Ecto neural progenitor cell (in vitro differentiated cells): ENCODE measurements around the gene NBPF15.
A peak's percentile ranks its signal among the peaks of the same experiment; 100 is the strongest.
"Not testable (repeated sequence)": the region's sequence is repeated elsewhere in the genome, so short reads cannot be mapped to it uniquely, and the experiment has no call there.

Experiments used
- DNase-seq: peaks from one replicate; pipeline ENCODE4 v3.0.0-alpha.2; 2018; ENCODE audit warnings: low spot score

The NBPF15 gene, protein sequence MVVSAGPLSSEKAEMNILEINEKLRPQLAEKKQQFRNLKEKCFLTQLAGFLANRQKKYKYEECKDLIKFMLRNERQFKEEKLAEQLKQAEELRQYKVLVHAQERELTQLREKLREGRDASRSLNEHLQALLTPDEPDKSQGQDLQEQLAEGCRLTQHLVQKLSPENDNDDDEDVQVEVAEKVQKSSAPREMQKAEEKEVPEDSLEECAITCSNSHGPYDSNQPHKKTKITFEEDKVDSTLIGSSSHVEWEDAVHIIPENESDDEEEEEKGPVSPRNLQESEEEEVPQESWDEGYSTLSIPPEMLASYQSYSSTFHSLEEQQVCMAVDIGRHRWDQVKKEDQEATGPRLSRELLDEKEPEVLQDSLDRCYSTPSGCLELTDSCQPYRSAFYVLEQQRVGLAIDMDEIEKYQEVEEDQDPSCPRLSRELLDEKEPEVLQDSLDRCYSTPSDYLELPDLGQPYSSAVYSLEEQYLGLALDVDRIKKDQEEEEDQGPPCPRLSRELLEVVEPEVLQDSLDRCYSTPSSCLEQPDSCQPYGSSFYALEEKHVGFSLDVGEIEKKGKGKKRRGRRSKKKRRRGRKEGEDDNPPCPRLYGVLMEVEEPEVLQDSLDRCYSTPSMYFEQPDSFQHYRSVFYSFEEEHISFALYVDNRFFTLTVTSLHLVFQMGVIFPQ

GRCh38 chr1:144461136-144461759 lies at the start of gene NBPF15:
Gene NBPF15 (minus strand): TSS chr1:144461669. CDS start chr1:144440003, 21,666 bp downstream.
- DNase-seq = peak; percentile 74

DNA sequence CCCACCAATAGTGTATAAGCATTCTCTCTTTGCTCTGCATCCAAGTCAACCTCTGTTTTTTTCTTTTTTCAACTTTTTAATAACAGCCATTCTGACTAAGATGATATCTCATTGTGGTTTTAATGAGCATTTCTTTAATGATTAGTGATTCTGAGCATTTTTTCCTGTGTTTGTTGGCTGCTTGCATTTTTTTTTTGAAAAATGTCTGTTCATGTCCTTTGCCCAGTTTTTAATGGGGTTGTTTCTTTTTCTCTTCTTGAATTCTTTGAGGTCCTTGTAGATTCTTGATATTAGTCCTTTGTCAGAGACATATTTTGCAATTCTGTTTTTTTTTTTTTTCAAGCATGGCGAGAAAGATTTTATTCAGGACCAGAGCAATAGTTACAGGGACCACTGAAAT lies 35.0 kb upstream of the NBPF15 start:
- DNase-seq = not testable (repeated sequence)

- not testable (repeated sequence) for DNase-seq
Measured at GRCh38 chr1:144494130-144494529, 32.7 kb upstream of the NBPF15 start.

DNA sequence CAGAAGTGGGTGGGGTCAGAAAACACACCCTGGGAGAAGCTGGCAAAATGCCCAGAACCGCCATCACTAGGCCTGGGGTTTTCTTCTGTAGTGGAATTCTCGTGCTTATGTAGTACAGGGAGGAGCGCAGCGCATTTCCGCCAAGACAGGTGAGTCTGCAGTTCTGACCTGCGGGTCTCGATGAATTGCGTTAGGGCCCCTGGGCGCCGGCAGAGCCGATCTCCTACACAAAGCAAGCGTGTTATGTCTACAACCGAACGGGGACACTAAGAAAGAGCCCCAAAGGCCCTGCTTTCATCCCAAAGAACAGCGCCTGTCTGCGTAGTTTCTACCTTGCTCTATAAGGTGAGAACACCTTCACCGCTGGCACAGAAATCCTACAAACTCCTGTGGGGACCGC lies 28.9 kb upstream of the NBPF15 start:
- not testable (repeated sequence) for DNase-seq

- not testable (repeated sequence) for DNase-seq
Measured at GRCh38 chr1:144487002-144487401, 25.5 kb upstream of the NBPF15 start.

DNA sequence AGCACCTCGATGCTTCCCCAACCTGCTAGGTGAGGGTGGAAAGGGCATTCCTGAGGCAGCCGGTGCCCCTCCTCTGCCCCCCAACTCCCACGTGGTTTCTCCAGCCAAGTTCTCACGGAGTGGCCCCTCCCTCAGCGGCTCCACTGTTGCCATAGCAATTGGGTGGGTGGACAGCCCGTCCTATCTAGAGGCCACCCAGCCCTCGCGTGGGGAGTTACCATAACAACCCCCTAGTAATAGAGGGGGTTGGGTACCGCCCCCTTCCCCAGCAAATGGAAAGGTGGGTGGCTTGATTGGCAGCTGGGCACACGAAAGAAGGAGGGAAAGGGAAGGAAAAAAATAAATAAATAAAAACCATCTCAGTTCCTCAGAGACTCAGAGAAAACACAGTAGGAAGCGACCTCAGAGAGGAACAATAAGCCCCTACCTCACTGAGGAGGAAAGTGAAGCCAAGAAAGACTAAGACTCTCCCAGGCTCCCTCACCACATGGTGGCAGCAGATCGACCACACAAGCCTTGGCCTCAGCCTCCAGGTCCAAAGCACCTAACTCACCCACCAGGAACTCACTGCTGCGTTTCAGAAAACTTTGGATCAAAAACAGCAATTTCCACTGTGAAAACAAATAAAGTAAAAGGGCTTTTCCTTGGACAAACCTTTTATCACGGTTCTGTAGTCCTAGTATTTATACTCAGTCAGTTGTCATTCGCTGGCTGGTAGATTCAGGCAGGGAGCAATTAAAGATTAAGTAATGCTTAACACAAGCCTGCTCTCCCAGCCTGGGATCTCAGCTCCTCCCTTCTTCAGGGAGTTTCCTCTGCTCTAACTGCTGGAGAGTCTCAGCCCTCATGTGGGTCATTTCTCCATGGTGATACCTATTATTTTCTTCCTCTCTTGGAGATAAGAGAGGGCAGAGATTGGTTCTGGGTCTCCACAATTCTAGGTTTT lies 23.9 kb upstream of the NBPF15 start:
- not testable (repeated sequence) for DNase-seq

DNA sequence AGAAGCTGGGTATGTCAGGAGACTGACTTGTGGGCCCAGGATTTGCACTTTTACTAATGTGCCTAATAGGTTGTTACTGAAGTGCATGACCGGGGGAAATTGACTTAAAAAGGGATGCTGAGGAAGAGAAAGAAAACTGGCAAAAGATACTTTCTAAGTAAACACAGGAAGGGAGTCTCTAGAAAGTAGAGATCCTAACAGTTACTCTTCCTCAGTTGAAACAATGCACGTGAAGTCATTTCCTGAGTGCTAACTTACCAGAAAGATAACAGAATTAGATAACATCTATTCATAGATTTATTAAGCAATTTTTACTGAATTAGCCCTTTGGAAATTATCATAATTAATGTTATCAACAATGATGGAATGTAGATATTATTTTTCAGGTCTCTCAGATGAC lies 12.4 kb upstream of the NBPF15 start:
- DNase-seq = not testable (repeated sequence)

- DNase-seq = not testable (repeated sequence)
Measured at GRCh38 chr1:144471434-144471833, 10.0 kb upstream of the NBPF15 start.

- not testable (repeated sequence) for DNase-seq
Measured at GRCh38 chr1:144461778-144462177, 309 bp upstream of the NBPF15 start.

GRCh38 chr1:144460686-144461085 lies 783 bp downstream of the NBPF15 start:
- not testable (repeated sequence) for DNase-seq

DNA sequence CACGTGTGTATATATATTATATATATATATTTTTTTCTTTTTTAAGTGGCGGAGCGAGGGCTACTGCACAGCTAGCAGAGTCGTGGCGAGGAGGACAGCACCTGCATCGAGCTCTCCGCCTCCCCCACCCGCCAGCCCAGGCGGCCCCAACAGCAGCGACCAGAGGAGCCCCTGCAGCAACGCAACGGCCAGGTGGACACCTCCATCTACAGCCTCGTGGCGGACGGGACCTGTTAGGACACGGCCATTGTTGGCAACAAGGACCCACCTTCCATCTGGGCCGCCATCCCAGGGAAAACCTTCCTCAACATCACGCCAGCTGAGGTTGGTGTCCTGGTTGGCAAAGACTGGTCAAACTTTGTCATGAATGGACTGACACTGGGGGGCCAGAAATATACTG lies 19.1 kb downstream of the NBPF15 start:
- DNase-seq = not testable (repeated sequence)

- not testable (repeated sequence) for DNase-seq
Measured at GRCh38 chr1:144439737-144440136, 21.7 kb downstream of the NBPF15 start.

GRCh38 chr1:144418891-144419694 lies 42.4 kb downstream of the NBPF15 start:
- DNase-seq = peak; percentile 77

DNA sequence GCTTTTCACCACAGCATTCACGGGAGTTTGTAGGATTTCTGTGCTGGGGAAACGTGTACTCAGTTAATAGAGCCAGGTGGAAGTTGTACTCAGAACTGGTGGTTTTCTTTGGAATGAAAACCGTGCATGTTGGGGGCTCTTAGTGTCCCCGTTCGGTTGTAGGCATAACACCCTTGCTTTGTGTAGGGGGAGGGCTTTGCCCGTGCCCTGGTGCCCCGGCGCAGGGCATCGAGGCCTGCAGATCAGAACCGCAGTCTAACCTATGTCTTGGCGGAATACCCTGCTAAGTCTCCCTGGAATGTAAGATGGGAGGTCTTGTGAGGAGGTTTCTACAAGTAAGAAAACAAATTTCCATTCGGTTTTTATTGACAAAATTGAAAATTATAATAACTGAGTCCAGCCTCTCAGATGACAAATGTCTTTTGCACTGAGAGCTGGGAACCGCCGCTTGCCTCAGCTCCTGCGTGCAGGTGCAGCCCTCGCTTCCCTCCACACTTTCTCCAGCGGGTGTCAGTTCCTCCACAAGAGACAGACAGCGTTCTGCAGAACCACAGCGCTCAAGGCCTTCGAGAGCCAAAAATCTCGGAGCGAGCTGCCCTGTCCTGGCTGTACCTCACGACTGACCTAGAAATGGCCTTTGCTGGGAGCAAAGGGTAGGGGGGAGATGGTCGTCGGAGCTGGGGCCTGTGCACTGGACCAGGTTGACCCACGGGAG lies 47.9 kb downstream of the NBPF15 start:
- DNase-seq = not testable (repeated sequence)

DNA sequence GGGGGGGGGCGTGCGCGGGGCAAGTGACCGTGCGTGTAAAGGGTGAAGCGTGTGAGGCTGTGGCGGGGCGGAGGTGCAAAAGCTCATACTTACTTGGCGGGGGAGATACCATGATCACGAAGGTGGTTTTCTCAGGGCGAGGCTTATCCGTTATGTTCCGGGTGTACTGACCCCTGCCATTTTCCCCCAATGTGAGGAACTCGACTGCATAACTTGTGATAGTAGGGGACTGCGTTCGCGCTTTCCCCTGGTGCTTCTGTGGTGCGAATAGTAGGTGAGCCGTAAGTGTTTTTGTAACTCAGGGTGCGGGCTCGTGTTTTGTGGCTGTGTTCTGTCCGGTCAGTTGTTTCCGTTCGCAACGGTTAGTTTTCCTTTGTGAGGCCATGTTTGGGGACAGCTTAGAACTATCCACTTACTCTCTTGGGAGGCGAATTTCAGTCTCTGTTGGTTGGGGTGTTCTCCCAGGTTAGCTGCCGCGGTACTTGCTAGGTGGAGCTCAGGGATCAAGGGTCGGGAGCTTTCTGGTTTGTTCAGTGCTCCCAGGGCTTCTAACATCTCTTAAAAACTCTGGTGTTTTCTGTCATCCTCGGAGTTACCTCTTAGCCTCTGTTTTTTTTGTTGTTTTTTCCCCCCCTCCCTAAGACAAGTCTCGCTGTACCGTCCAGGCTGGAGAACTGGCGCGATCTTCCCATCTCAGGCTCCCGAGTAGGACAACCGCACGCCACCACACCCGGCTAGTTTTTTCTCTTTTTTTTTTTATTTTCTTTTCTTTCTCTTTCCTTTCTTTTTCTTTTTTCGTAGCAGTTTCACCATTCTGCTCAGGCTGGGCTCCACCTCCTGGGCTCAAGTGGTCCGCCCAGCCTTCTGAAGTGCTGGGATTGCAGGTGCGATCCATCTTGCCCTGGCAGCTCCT lies 48.7 kb downstream of the NBPF15 start:
- DNase-seq = peak; percentile 88

- DNase-seq = peak; percentile 66
Measured at GRCh38 chr1:144412068-144412471, 49.4 kb downstream of the NBPF15 start.

DNA sequence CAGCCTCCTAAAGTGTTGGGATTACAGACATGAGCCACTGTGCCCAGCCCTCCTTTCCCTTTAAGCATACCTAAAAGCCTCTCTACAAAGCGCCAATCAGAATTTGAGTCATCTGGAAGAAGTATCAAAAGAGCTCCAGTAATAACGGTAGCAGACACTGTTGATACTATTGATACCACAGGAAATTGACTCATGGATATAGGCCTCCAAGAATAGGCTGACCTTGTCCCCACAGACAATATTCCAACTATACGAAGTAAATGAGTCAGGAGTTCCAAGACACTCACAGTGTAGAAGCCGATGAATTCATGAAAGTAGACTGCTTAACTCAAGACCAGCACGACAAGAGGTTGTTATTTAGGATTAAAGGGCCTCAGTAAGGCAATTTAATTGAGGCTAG lies 58.7 kb downstream of the NBPF15 start:
- DNase-seq = not testable (repeated sequence)

DNA sequence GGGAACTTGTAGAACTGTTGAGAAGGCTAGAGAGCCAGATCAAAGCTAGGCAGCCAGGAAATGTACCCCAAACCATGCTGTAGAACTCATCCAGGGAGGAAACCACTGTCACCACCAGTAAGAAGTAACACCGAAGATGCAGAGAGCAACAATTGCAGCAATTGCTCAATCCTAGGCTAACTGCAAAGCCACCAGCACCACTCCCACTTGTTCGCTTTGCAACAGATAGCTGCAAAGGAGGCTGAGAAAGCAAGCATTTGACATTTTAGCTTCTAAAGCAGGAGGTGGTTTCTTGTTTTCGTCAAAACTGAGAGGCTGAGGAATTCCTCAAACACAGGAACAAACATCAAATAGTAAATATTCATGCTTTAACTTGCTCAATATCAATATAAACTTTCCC lies 89.8 kb downstream of the NBPF15 start:
- DNase-seq = not testable (repeated sequence)
